Measurements from ENCODE around the gene CEP112. TPM values are rescaled to one million over a fixed set of nuclear protein-coding genes. Genes with fewer than 3 reads are reported as not detected.
"Not testable (repeated sequence)": the region's sequence is repeated elsewhere in the genome, so short reads cannot be mapped to it uniquely, and the experiment has no call there.

The CEP112 gene
- total RNA-seq, 1 donor from 2014 or later, result 1.3 TPM

DNA sequence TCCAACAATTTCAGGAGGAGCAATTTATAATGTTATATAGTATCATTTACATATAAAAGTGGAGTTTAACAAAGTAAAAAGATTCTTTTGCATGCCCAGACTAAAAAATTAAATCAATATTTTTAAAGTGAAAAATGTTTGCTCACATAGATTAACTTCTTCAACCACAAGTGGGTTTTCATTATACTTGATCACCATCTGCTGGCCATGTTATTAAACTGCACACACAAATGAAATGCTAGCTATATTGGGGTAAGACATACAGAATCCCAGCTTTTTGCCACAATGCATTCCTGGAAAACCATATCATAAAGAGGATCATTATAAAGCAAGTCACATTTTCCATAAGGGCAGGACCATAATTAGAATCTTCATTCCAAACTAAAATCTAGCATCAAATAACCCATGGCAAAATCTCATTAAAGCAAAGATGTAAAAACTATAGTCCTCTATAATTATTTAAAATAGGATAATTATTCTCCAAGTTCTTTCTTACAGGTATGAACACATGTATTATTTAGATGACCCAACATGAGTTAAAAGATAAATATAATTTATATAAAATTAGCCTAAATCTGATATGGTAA is 26.3 kb downstream of the CEP112 start:
- Mint-ChIP-seq H3K4me1 (no peaks in the 10 kb centered on the region), H3K27ac (no peak overlapping the region), H3K36me3 (ENCODE audit: low read depth) (no peaks in the 10 kb centered on the region), H3K4me3 (no peak overlapping the region), H3K27me3 (peaks cover 2% of the 10 kb centered on the region), H3K9me3 (no peaks in the 10 kb centered on the region)
- intact Hi-C loops (cut with micrococcal nuclease), result loop anchor here (1.0 to 5.0 kb wide), 3 partner anchors 608 to 934 kb away; no protein-coding TSS in a partner anchor
- DNase-seq, result peak; percentile 77

DNA sequence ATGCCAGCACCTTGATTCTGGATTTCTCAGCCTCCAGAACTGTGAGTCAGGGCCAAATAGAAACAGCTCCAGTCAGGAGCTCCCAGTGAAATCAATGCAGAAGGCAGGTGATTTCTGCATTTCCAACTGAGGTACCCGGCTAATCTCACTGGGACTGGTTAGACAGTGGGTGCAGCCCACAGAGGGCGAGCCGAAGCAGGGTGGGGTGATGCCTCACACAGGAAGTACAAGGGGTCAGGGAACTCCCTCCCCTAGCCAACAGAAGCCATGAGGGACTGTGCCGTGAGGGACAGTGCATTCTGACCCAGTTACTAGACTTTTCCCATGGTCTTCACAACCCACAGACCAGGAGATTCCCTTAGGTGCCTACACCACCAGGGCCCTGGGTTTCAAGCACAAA is 36.9 kb downstream of the CEP112 start:
- H3K4me1 Mint-ChIP-seq; H3K36me3 Mint-ChIP-seq (ENCODE audit: low read depth); H3K4me3 Mint-ChIP-seq; intact Hi-C loops (cut with micrococcal nuclease); DNase-seq; H3K27ac Mint-ChIP-seq: not testable (repeated sequence)
- H3K27me3 Mint-ChIP-seq, result peaks cover 16% of the 10 kb centered on the region
- peaks cover 27% of the 10 kb centered on the region for H3K9me3 Mint-ChIP-seq

DNA sequence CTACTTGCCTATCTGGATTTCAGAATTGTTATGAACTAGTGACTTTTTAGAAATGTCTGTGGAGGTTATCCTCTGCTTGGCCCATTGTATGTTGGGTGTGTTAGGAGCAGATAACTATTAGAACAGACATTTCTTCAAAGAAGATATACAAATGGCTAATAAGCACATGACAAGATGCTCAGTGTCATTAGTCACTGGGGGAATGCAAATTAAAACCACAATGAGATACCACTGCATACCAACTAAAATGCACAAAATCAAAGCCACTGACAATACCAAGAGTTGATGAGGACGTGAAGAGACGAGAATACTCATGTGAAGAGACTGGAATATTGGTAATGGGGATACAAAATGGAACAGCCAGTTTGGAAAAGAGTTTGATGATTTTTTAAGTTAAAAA is 39.2 kb downstream of the CEP112 start:
- Mint-ChIP-seq H3K4me1 (peaks cover 8% of the 10 kb centered on the region), H3K27me3 (peaks cover 5% of the 10 kb centered on the region), H3K27ac (no peak overlapping the region), H3K9me3 (peaks cover 17% of the 10 kb centered on the region), H3K36me3 (ENCODE audit: low read depth) (peaks cover 3% of the 10 kb centered on the region), H3K4me3 (no peak overlapping the region)
- intact Hi-C loops (cut with micrococcal nuclease), result no loop called here
- DNase-seq, result no peak

DNA sequence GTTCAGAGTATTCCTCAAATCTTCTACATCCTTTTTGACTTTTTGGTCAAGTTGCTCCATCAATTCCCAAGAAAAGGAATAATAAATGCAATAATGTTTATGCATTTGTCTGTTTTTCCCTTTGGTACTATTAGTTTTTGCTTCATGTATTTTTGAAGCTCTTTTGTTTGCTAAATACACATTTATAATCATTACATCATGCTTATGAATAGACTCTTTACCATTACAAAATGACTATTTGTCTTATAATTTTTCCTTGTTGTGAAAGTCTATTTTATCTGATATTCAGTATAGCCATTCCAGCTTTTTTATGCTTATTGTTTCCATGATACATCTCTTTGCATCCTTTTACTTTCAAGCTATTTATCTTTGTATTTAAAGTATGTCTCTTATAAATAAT is 41.2 kb downstream of the CEP112 start:
- Mint-ChIP-seq H3K27ac (no peak overlapping the region), H3K27me3 (peaks cover 6% of the 10 kb centered on the region), H3K4me1 (peaks cover 8% of the 10 kb centered on the region), H3K9me3 (peaks cover 7% of the 10 kb centered on the region), H3K4me3 (no peak overlapping the region), H3K36me3 (ENCODE audit: low read depth) (peaks cover 3% of the 10 kb centered on the region)
- intact Hi-C loops (cut with micrococcal nuclease), result no loop called here
- DNase-seq, result no peak

DNA sequence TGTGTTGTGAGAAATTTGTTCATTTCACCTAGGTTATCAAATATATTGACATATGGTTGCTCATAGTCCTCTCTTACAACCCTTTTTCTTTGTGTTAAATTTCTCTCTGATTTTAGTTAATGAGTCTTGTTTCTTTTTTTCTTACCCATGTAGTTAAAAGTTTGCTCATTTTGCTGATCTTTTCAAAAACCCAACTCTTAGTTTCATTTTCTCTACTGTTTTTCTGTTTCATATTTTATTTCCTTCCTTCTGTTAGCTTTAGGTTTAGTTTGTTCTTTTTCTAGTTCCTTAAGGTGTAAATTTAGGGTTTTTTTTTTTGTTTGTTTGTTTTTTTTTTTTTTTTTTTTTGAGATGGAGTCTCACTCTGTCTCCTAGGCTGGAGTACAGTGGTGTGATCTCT is 42.4 kb downstream of the CEP112 start:
- intact Hi-C loops (cut with micrococcal nuclease), result no loop called here
- DNase-seq, result no peak
- H3K9me3 Mint-ChIP-seq, result peaks cover 7% of the 10 kb centered on the region
- no peak overlapping the region for H3K4me3 Mint-ChIP-seq
- H3K4me1 Mint-ChIP-seq, result peaks cover 8% of the 10 kb centered on the region
- H3K36me3 Mint-ChIP-seq (ENCODE audit: low read depth), result peaks cover 3% of the 10 kb centered on the region
- no peak overlapping the region for H3K27ac Mint-ChIP-seq
- H3K27me3 Mint-ChIP-seq, result peaks cover 6% of the 10 kb centered on the region

DNA sequence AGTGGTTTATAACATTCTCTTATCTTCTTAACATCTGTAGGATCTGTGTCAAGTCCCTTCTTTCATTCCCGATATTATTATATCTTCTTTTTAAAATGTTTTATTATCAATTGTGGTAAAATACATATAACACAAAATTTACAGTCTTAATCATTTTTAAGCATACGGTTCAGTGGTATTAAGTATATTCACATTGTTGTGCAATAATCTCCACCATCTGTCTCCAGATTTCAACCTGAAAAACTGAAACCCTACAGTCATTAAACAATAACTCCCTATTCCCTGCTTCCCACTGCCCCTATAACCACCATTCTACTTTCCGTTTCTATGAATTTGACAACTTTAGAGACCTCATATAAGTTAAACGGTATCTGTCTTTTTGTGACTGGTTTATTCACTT is 45.5 kb downstream of the CEP112 start:
- H3K27ac Mint-ChIP-seq, result no peak overlapping the region
- no peak for DNase-seq
- peaks cover 18% of the 10 kb centered on the region for H3K27me3 Mint-ChIP-seq
- no peak overlapping the region for H3K4me3 Mint-ChIP-seq
- H3K4me1 Mint-ChIP-seq, result peaks cover 8% of the 10 kb centered on the region
- intact Hi-C loops (cut with micrococcal nuclease), result no loop called here
- no peaks in the 10 kb centered on the region for H3K9me3 Mint-ChIP-seq
- H3K36me3 Mint-ChIP-seq (ENCODE audit: low read depth), result peaks cover 3% of the 10 kb centered on the region

DNA sequence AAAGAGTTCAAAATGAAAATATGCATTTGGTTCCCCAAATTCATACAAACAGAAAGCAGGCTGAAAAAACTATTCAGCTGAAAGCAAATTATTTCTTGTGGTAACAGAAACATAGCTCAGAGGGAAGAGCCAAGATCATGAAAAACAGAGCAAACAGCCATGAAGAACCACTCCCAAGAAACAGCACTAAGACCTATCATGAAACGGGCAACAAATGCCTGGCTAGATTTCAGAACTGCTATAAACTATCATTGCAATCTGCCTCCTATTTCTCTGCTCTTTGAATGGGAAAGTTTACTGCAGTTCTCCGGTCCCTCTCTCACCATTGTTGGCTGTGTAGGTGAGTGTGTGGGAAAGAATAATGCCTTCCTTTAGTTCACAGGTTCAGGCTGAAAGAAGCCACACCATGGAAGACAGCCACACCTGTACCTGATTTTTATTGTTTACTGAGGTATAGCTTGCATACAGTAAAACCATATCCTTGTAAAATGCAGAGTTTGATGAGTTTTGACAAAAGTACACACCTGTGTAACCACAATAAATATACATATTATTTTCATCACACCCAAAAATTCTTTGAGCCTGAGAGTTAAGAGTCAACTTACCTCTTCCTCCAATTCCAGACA is 48.2 kb downstream of the CEP112 start:
- no peaks in the 10 kb centered on the region for H3K9me3 Mint-ChIP-seq
- peaks cover 26% of the 10 kb centered on the region for H3K27me3 Mint-ChIP-seq
- H3K4me1 Mint-ChIP-seq, result no peaks in the 10 kb centered on the region
- DNase-seq, result no peak
- H3K27ac Mint-ChIP-seq, result no peak overlapping the region
- no peaks in the 10 kb centered on the region for H3K36me3 Mint-ChIP-seq (ENCODE audit: low read depth)
- intact Hi-C loops (cut with micrococcal nuclease), result no loop called here
- H3K4me3 Mint-ChIP-seq, result no peak overlapping the region

DNA sequence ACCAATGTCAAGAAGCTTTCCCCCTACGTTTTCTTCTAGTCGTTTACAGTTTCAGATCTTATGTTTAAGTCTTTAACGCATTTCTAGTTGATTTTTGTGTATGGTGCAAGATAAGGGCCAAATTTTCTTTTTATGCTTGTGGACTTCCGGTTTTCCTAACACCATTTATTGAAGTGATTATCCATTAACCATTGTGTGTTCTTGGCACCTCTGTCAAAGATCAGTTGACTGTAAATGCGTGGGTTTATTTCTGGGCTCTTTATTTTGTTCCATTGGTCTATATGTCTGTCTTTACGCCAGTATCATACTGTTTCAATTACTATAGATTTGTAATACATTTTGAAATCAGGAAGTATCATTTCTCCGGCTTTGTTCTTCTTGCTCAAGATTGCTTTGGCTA is 49.5 kb downstream of the CEP112 start:
- Mint-ChIP-seq H3K27ac (no peak overlapping the region), H3K4me1 (no peaks in the 10 kb centered on the region), H3K9me3 (peaks cover 1% of the 10 kb centered on the region), H3K4me3 (no peak overlapping the region), H3K27me3 (peaks cover 32% of the 10 kb centered on the region), H3K36me3 (ENCODE audit: low read depth) (no peaks in the 10 kb centered on the region)
- intact Hi-C loops (cut with micrococcal nuclease), result no loop called here
- DNase-seq, result no peak

DNA sequence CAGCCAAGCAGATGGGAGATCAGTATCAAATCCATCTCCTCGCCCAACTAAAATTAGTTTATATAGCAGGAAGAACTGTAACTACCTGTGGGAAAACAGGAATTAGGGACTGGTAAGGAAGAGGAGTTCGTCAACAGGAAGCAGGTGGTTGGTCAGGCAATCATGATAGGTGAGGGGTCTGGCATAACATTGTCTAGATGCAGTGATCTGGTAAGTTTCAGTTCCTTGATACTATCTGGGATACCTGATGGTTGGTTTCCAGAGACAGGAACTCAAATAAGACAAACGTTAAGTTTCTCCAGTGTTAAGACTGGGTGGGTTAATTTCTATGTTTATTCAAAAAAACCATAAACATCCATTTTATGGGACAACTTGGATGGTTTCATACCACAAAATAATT is 53.8 kb downstream of the CEP112 start:
- DNase-seq, result no peak
- Mint-ChIP-seq H3K27me3 (peaks cover 34% of the 10 kb centered on the region), H3K9me3 (peaks cover 5% of the 10 kb centered on the region), H3K36me3 (ENCODE audit: low read depth) (no peaks in the 10 kb centered on the region), H3K27ac (no peak overlapping the region), H3K4me3 (no peak overlapping the region), H3K4me1 (no peaks in the 10 kb centered on the region)
- intact Hi-C loops (cut with micrococcal nuclease), result no loop called here

DNA sequence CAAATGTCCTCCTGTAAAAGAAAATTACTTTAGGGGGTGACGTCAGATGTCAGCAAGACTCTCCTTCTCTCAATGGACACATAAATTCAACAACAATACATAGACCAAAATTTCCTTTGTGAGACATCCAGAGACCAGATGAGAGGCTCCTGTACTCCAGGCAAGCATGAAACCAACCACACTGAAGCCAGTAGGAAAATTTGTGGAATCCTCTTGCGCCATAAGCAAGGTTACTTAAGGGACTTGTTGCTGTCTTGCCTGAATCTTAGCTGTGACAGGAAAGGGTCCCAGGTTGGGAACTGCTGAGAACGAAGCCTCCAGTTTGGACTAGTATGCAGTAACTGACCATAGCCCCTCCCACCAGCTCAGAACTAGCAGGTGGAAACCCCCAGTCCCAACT is 56.0 kb downstream of the CEP112 start:
- H3K27me3 Mint-ChIP-seq, result peaks cover 19% of the 10 kb centered on the region
- no peak for DNase-seq
- no peak overlapping the region for H3K27ac Mint-ChIP-seq
- H3K4me1 Mint-ChIP-seq, result no peaks in the 10 kb centered on the region
- no peaks in the 10 kb centered on the region for H3K36me3 Mint-ChIP-seq (ENCODE audit: low read depth)
- H3K9me3 Mint-ChIP-seq, result peaks cover 5% of the 10 kb centered on the region
- intact Hi-C loops (cut with micrococcal nuclease), result no loop called here
- no peak overlapping the region for H3K4me3 Mint-ChIP-seq

DNA sequence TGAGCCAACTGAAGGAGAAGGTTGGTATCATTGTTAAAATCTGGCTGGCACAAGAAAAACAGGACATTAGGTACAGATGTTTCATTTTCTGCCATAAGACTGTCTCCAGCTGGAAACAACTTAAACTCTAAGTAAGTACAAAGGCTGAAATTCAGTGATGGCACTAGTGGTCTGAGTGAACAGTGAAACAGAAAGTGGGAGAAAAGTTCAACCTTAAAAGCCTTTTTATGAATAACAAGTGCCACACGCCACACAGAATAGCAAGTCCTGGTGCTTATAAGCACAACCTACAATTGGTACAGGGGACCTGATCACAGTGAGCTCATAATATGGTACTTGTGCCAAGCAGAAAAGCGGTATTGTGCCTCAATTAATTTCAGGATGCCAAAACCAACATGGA is 56.7 kb downstream of the CEP112 start:
- H3K4me1 Mint-ChIP-seq, result no peaks in the 10 kb centered on the region
- no peaks in the 10 kb centered on the region for H3K36me3 Mint-ChIP-seq (ENCODE audit: low read depth)
- no peak for DNase-seq
- no peak overlapping the region for H3K27ac Mint-ChIP-seq
- intact Hi-C loops (cut with micrococcal nuclease), result no loop called here
- H3K27me3 Mint-ChIP-seq, result peaks cover 19% of the 10 kb centered on the region
- H3K4me3 Mint-ChIP-seq, result no peak overlapping the region
- peaks cover 5% of the 10 kb centered on the region for H3K9me3 Mint-ChIP-seq

DNA sequence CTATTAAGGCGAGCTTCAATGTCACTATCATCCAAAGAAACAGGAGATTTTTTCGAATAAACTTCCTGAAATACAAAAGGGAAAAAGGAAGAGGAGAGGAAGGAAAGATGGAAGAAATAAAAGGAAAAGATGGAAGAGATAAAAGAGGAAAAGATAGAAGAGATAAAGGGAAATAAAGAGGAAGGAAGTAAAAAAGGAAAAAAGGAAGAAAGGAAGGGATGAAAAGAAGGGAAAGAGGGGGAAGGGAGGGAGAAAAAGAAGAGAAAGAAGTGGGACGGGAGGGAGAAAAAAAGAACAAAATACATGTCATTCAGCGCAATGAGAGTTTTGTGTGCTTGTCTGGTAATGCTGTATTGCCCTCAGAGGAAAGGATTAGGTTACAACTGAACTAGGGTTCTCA is 62.2 kb downstream of the CEP112 start:
- no peak for DNase-seq
- Mint-ChIP-seq H3K27ac (no peak overlapping the region), H3K9me3 (no peaks in the 10 kb centered on the region), H3K27me3 (peaks cover 5% of the 10 kb centered on the region), H3K36me3 (ENCODE audit: low read depth) (no peaks in the 10 kb centered on the region), H3K4me3 (no peak overlapping the region), H3K4me1 (no peaks in the 10 kb centered on the region)
- intact Hi-C loops (cut with micrococcal nuclease), result no loop called here

DNA sequence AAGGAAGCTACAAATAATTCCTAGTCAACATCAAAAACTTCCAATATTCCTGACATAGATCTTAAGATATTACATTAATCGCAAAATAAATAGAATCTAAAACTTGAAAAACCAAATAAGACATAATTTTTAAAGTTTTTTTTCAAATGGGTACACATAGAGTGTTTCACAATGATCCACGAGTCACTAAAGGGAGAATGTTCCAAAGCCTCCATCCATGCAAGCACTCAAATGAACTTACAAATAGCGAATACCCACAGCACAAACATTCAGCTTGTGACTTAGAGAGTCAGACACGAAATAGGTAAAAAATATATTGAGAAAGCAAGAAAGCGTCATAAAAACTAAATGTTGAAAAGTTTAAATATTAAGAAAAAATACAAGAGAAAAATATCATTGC is 65.7 kb downstream of the CEP112 start:
- no peaks in the 10 kb centered on the region for H3K4me1 Mint-ChIP-seq
- H3K36me3 Mint-ChIP-seq (ENCODE audit: low read depth), result no peaks in the 10 kb centered on the region
- H3K9me3 Mint-ChIP-seq, result no peaks in the 10 kb centered on the region

DNA sequence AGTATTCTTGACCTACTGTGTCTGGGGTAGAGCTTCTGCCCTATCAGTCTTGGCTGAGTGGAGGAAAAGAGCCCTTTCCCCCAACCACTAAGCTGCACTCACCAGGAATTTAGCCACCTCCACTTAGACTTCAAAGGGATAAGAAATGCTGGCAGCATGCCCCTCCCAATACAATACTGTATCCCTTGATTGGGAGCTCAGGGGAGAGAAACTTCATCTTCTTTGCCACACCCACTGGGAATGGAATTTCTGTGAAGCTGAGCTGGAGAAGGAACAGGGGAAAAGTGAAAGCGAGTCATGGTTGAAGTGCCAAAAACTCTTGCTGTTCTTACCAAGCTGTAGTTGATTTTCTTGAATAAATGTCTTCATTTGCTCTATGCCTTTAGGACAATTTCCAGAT is 68.8 kb downstream of the CEP112 start:
- Mint-ChIP-seq H3K4me1 (no peaks in the 10 kb centered on the region), H3K9me3 (no peaks in the 10 kb centered on the region), H3K27ac (no peak overlapping the region), H3K36me3 (ENCODE audit: low read depth) (no peaks in the 10 kb centered on the region), H3K4me3 (no peak overlapping the region), H3K27me3 (peaks cover 8% of the 10 kb centered on the region)
- intact Hi-C loops (cut with micrococcal nuclease), result no loop called here
- no peak for DNase-seq

More for the DNA sequence above, 65.7 kb downstream of the CEP112 start:
- intact Hi-C loops (cut with micrococcal nuclease), result no loop called here
- no peak overlapping the region for H3K4me3 Mint-ChIP-seq
- DNase-seq, result no peak
- H3K27ac Mint-ChIP-seq, result no peak overlapping the region
- peaks cover 8% of the 10 kb centered on the region for H3K27me3 Mint-ChIP-seq

DNA sequence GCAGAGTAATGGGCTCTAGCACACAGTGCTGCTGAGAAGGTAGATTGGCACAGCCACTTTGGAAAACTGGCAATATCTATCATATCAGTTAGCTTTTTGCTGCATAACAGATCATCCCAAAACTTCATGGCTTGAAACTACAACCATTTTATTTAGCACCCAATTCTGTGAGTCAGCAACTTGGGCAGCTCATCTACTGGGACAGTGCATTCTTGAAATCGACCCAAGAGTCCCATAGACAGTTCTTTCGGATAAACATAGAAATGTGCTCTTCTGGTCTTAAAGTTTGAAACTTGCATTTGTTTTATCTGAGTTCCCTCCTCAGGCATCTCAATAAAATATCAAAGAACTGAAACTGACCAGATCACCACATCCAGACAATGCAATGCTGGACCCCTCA is 76.7 kb downstream of the CEP112 start:
- no peak overlapping the region for H3K27ac Mint-ChIP-seq
- no peak for DNase-seq
- H3K4me1 Mint-ChIP-seq, result no peaks in the 10 kb centered on the region
- H3K36me3 Mint-ChIP-seq (ENCODE audit: low read depth), result no peaks in the 10 kb centered on the region
- no peak overlapping the region for H3K4me3 Mint-ChIP-seq
- H3K27me3 Mint-ChIP-seq, result peaks cover 10% of the 10 kb centered on the region
- peaks cover 2% of the 10 kb centered on the region for H3K9me3 Mint-ChIP-seq
- intact Hi-C loops (cut with micrococcal nuclease), result no loop called here

Measured in activated CD4-positive, alpha-beta T cell treated with anti-CD3 and anti-CD28 coated beads, Interleukin-2, amount 10 ng/mL, durations not matched to agents 24 days and 14 days (primary cell).